ENCODE data around the gene TDRD7. TPM values are rescaled to one million over a fixed set of nuclear protein-coding genes. Genes with fewer than 3 reads are reported as not detected.

The TDRD7 gene
- total and polyA plus RNA-seq, 2 of the 13 experiments (the other 11 are each of a cell fraction or from before 2014, with no cell fraction given): 9.8 to 15.5 TPM

DNA sequence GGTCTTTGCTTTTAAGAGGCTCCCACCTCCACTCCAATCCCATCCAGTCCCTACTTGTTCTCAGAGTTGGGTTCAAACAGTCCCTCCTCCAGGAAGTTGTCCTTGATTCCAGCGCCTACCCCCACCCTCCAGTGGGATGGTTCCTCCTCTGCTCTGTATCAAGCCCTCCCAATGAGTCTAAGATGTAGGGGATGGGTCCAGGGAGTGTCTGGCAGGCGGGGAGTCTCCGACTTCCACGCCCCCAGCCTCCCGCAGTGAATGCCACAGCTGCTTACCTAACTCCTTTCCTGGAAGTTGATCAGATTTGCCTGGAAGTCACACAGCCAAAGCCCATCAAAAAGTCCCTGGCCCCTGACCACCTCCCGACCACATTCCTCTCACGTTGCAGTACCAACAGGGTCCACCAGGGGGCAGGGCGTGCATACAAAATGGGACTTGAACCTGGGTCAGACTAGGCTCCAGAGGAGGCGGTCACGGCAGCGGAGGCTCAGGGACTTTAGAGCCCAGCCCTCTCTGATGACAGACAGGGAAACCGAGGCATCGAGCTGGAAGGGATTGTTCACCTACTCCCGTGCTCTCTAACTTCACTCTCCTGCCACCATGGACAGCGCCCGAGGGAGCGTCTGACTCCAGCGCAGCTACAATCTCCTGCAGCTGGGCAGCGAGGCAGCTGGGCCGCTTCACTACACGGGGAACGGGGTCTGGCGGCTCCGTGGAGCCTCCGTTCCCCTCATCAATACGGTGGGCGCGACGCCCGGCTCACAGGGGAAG lies 25.0 kb upstream of the TDRD7 start (continued):
- TF ChIP-seq, protein P1, sequence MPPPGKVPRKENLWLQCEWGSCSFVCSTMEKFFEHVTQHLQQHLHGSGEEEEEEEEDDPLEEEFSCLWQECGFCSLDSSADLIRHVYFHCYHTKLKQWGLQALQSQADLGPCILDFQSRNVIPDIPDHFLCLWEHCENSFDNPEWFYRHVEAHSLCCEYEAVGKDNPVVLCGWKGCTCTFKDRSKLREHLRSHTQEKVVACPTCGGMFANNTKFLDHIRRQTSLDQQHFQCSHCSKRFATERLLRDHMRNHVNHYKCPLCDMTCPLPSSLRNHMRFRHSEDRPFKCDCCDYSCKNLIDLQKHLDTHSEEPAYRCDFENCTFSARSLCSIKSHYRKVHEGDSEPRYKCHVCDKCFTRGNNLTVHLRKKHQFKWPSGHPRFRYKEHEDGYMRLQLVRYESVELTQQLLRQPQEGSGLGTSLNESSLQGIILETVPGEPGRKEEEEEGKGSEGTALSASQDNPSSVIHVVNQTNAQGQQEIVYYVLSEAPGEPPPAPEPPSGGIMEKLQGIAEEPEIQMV (CRISPR knock-in tag; IDR thresholded peaks at IDR 0.05; ENCODE audit: low read depth): no peak
- TF ChIP-seq CSRNP2 (CRISPR knock-in tag; conservative IDR thresholded peaks at IDR 0.05; ENCODE audit: low read depth): no peak
- TF ChIP-seq, protein P2, sequence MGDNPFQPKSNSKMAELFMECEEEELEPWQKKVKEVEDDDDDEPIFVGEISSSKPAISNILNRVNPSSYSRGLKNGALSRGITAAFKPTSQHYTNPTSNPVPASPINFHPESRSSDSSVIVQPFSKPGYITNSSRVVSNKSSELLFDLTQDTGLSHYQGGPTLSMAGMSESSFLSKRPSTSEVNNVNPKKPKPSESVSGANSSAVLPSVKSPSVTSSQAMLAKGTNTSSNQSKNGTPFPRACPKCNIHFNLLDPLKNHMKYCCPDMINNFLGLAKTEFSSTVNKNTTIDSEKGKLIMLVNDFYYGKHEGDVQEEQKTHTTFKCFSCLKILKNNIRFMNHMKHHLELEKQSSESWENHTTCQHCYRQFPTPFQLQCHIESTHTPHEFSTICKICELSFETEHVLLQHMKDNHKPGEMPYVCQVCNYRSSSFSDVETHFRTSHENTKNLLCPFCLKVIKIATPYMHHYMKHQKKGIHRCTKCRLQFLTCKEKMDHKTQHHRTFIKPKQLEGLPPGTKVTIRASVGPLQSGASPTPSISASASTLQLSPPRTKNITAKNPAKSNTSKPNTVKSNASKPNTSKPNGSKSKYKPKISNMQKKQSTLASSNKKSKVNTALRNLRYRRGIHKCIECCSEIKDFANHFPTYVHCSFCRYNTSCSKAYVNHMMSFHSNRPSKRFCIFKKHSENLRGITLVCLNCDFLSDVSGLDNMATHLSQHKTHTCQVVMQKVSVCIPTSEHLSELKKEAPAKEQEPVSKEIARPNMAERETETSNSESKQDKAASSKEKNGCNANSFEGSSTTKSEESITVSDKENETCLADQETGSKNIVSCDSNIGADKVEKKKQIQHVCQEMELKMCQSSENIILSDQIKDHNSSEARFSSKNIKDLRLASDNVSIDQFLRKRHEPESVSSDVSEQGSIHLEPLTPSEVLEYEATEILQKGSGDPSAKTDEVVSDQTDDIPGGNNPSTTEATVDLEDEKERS (CRISPR knock-in tag; IDR thresholded peaks at IDR 0.05): no peak; the same call in 1 of the 2 replicates
- no peak for TF ChIP-seq ZNF367 (CRISPR knock-in tag; IDR thresholded peaks at IDR 0.05; ENCODE audit: borderline replicate concordance)
- peak; percentile 64 for TF ChIP-seq NRL (CRISPR knock-in tag; IDR thresholded peaks at IDR 0.05; ENCODE audit: borderline replicate concordance)
- TF ChIP-seq ZNF260 (CRISPR knock-in tag; IDR thresholded peaks at IDR 0.05; ENCODE audit: borderline replicate concordance, low read depth): no peak
- no peak for TF ChIP-seq ZNF672 (CRISPR knock-in tag; IDR thresholded peaks at IDR 0.05)
- peak; percentile 31; the same call in 1 of the 2 replicates for TF ChIP-seq SP4 (CRISPR knock-in tag; IDR thresholded peaks at IDR 0.05)
- peak; percentile 53; the same call in 1 of the 2 replicates for TF ChIP-seq FOXK1 (CRISPR knock-in tag; IDR thresholded peaks at IDR 0.05; ENCODE audit: borderline replicate concordance, low read depth)
- peak; percentile 67; the same call in 1 of the 2 replicates for TF ChIP-seq HOXA5 (CRISPR knock-in tag; IDR thresholded peaks at IDR 0.05)
- TF ChIP-seq, protein P3, sequence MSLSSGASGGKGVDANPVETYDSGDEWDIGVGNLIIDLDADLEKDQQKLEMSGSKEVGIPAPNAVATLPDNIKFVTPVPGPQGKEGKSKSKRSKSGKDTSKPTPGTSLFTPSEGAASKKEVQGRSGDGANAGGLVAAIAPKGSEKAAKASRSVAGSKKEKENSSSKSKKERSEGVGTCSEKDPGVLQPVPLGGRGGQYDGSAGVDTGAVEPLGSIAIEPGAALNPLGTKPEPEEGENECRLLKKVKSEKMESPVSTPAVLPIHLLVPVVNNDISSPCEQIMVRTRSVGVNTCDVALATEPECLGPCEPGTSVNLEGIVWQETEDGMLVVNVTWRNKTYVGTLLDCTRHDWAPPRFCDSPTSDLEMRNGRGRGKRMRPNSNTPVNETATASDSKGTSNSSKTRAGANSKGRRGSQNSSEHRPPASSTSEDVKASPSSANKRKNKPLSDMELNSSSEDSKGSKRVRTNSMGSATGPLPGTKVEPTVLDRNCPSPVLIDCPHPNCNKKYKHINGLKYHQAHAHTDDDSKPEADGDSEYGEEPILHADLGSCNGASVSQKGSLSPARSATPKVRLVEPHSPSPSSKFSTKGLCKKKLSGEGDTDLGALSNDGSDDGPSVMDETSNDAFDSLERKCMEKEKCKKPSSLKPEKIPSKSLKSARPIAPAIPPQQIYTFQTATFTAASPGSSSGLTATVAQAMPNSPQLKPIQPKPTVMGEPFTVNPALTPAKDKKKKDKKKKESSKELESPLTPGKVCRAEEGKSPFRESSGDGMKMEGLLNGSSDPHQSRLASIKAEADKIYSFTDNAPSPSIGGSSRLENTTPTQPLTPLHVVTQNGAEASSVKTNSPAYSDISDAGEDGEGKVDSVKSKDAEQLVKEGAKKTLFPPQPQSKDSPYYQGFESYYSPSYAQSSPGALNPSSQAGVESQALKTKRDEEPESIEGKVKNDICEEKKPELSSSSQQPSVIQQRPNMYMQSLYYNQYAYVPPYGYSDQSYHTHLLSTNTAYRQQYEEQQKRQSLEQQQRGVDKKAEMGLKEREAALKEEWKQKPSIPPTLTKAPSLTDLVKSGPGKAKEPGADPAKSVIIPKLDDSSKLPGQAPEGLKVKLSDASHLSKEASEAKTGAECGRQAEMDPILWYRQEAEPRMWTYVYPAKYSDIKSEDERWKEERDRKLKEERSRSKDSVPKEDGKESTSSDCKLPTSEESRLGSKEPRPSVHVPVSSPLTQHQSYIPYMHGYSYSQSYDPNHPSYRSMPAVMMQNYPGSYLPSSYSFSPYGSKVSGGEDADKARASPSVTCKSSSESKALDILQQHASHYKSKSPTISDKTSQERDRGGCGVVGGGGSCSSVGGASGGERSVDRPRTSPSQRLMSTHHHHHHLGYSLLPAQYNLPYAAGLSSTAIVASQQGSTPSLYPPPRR (CRISPR knock-in tag; IDR thresholded peaks at IDR 0.05; ENCODE audit: borderline replicate concordance): peak; percentile 39; the same call in 1 of the 2 replicates
- no peak for TF ChIP-seq DNMT3B (CRISPR knock-in tag; conservative IDR thresholded peaks at IDR 0.05)
- TF ChIP-seq ZNF18 (CRISPR knock-in tag; IDR thresholded peaks at IDR 0.05; ENCODE audit: insufficient replicate concordance): peak; percentile 49
- TF ChIP-seq ZNF598 (CRISPR knock-in tag; IDR thresholded peaks at IDR 0.05; ENCODE audit: borderline replicate concordance): no peak
- TF ChIP-seq ZNF326 (CRISPR knock-in tag; IDR thresholded peaks at IDR 0.05; ENCODE audit: borderline replicate concordance): no peak

Measured in HepG2 (cell line).